Vagina (tissue), 2 donors: ENCODE measurements around the gene ASTN2.

Experiments used
- CTCF ChIP-seq, 3 experiments: fragments of 450-650 bp in 2 of 3; fragments of 200-600 bp in 1 of 3; sonication (generic) in 1 of 3; IDR thresholded peaks; one replicate each; pipeline ENCODE4 v1.5.1; 2017 to 2019; ENCODE audit warnings: antibody characterized with exemption in 3 of 3, mild to moderate bottlenecking in 2 of 3, moderate library complexity in 2 of 3
- POLR2A ChIP-seq, 2 donors: fragments of 450-650 bp; IDR thresholded peaks; one replicate each; pipeline ENCODE4 v1.6.1; 2017; ENCODE audit warnings: antibody characterized with exemption in 2 of 2, mild to moderate bottlenecking in 2 of 2, moderate library complexity in 2 of 2
- POLR2AphosphoS5 ChIP-seq, 2 donors: sonication (generic); formaldehyde crosslinking; IDR thresholded peaks; one replicate each; pipeline ENCODE4 v1.9.0; 2017; ENCODE audit warnings: antibody characterized with exemption in 2 of 2, mild to moderate bottlenecking in 2 of 2, low read depth in 1 of 2; ENCODE audit not compliant: insufficient read depth in 1 of 2

- no peak for TF ChIP-seq CTCF (IDR thresholded peaks at IDR 0.05)
- no peak for TF ChIP-seq POLR2A (IDR thresholded peaks at IDR 0.05)
- TF ChIP-seq POLR2AphosphoS5 (IDR thresholded peaks at IDR 0.05; ENCODE audit: insufficient read depth in 1 of 2, low read depth in 1 of 2): no peak
These were observed 778.9 kb downstream of the ASTN2 start for GRCh38 chr9:116635908-116636307.
